H1 (cell line): ENCODE measurements around the gene AGBL1. TPM values are rescaled to one million over a fixed set of nuclear protein-coding genes. Genes with fewer than 3 reads are reported as not detected.

ENCODE experiments used
- CTCF ChIA-PET: fragments of 300-600 bp; sonication (Branson Sonifier 250); formaldehyde crosslinking; loops from one replicate; lab custom pipeline; 2021; ENCODE audit not compliant: partially characterized antibody; lab: Charles Lee
- POLR2A ChIA-PET: fragments of 300-600 bp; sonication (Branson Sonifier 250); formaldehyde crosslinking; loops from one replicate; lab custom pipeline; 2021; ENCODE audit warnings: inconsistent platforms; ENCODE audit not compliant: partially characterized antibody; lab: Charles Lee
- DNase-seq, 2 experiments: peaks; one replicate each; pipeline versions ENCODE4 v3.0.0 to v3.0.0-alpha.2; 2010 to 2022; ENCODE audit warnings: low spot score in 2 of 2, low read depth in 1 of 2, mixed read lengths in 1 of 2
- FAIRE-seq: peaks from 2 replicates; lab custom pipeline; 2011; peaks lifted over from hg19 to GRCh38; lab: Jason Lieb, UNC
- H2AFZ ChIP-seq: 2 replicates; pipeline ENCODE4 v1.8.1; 2012; ENCODE audit warnings: low read length, inconsistent platforms
- H2AK5ac ChIP-seq: 2 replicates; pipeline ENCODE4 v1.6.1; 2013; ENCODE audit warnings: low read depth, low read length
- H2BK120ac ChIP-seq: replicated peaks from 2 replicates; pipeline ENCODE3; 2013; ENCODE audit warnings: low read depth, low read length, inconsistent platforms
- H2BK12ac ChIP-seq: 2 replicates; pipeline ENCODE4 v1.6.1; 2013; ENCODE audit warnings: low read depth, low read length
- H2BK15ac ChIP-seq: 2 replicates; pipeline ENCODE4 v1.6.1; 2013; ENCODE audit warnings: low read length
- H2BK20ac ChIP-seq: 2 replicates; pipeline ENCODE4 v1.6.1; 2013; ENCODE audit warnings: low read length
- H2BK5ac ChIP-seq: 2 replicates; pipeline ENCODE4 v1.6.1; 2013; ENCODE audit warnings: low read depth, low read length
- H3K14ac ChIP-seq: 2 replicates; pipeline ENCODE4 v1.6.1; 2013; ENCODE audit warnings: inconsistent platforms; ENCODE audit not compliant: insufficient read length
- H3K18ac ChIP-seq: 2 replicates; pipeline ENCODE4 v1.6.1; 2013; ENCODE audit warnings: low read length; ENCODE audit errors: extremely low read depth
- H3K23ac ChIP-seq: 2 replicates; pipeline ENCODE4 v1.6.1; 2013; ENCODE audit warnings: inconsistent platforms; ENCODE audit not compliant: insufficient read length
- H3K23me2 ChIP-seq: 2 replicates; pipeline ENCODE4 v1.6.1; 2013; ENCODE audit warnings: low read depth, low read length
- H3K27ac ChIP-seq: 2 replicates; pipeline ENCODE4 v1.6.1; 2011; ENCODE audit warnings: low read depth, low read length, inconsistent platforms
- H3K27me3 ChIP-seq, 4 experiments: replicated peaks in 1 of 4; 1 replicate in 1 of 4; 2 replicates in 3 of 4; pipeline versions ENCODE4 v1.6.1 to v1.8.1; 2011 to 2013; ENCODE audit warnings: low read length in 3 of 4, mild to moderate bottlenecking in 3 of 4, inconsistent platforms in 2 of 4, mixed read lengths in 2 of 4, moderate library complexity in 1 of 4; ENCODE audit not compliant: control insufficient read depth in 3 of 4, insufficient read depth in 3 of 4; ENCODE audit errors: extremely low read depth in 1 of 4
- H3K36me3 ChIP-seq, 4 experiments: 2 replicates each; pipeline versions ENCODE4 v1.6.1 to v1.8.1; 2011 to 2013; ENCODE audit warnings: mild to moderate bottlenecking in 4 of 4, low read length in 3 of 4, moderate library complexity in 2 of 4, control low read depth in 1 of 4, inconsistent platforms in 1 of 4; ENCODE audit not compliant: insufficient read depth in 4 of 4, control insufficient read depth in 2 of 4
- H3K4ac ChIP-seq: replicated peaks from 2 replicates; pipeline ENCODE3; 2013; ENCODE audit warnings: low read length, low read depth, mixed read lengths, inconsistent platforms; ENCODE audit not compliant: insufficient read length
- H3K4me1 ChIP-seq, 4 experiments: replicated peaks in 1 of 4; 1 replicate in 1 of 4; 2 replicates in 3 of 4; pipeline versions ENCODE4 v1.6.1 to v1.8.1; 2011 to 2013; ENCODE audit warnings: low read length in 3 of 4, inconsistent platforms in 2 of 4, mixed read lengths in 1 of 4; ENCODE audit not compliant: insufficient read depth in 4 of 4, control insufficient read depth in 3 of 4
- H3K4me2 ChIP-seq, 2 experiments: 2 replicates each; pipeline versions ENCODE4 v1.6.1 to v1.8.1; 2011 to 2013; ENCODE audit warnings: low read depth in 2 of 2, low read length in 2 of 2, control low read depth in 1 of 2, inconsistent platforms in 1 of 2, mild to moderate bottlenecking in 1 of 2; ENCODE audit not compliant: insufficient read depth in 1 of 2
- H3K4me3 ChIP-seq, 4 experiments: fragments of 200-600, 300-600 bp in 1 of 4; sonication (generic), shearing (Covaris generic), sonication (Bioruptor Twin) in 1 of 4; 2 replicates each; pipeline versions ENCODE4 v1.5.1 to v1.8.1; 2011 to 2016; ENCODE audit warnings: low read length in 4 of 4, low read depth in 3 of 4, control low read depth in 2 of 4, inconsistent platforms in 2 of 4, mild to moderate bottlenecking in 2 of 4, mixed read lengths in 1 of 4, moderate library complexity in 1 of 4; ENCODE audit not compliant: insufficient read depth in 2 of 4; ENCODE audit errors: extremely low read depth in 1 of 4
- H3K56ac ChIP-seq: replicated peaks from 2 replicates; pipeline ENCODE3; 2013; ENCODE audit warnings: low read depth, mild to moderate bottlenecking, mixed read lengths, low read length, inconsistent platforms; ENCODE audit not compliant: insufficient read length
- H3K79me1 ChIP-seq: 2 replicates; pipeline ENCODE4 v1.6.1; 2013; ENCODE audit warnings: low read depth, low read length, control low read depth
- H3K79me2 ChIP-seq, 2 experiments: 2 replicates each; pipeline versions ENCODE4 v1.6.1 to v1.8.1; 2012 to 2013; ENCODE audit warnings: low read length in 2 of 2, mild to moderate bottlenecking in 2 of 2, inconsistent platforms in 1 of 2; ENCODE audit not compliant: insufficient read depth in 2 of 2, control insufficient read depth in 1 of 2
- H3K9ac ChIP-seq, 4 experiments: replicated peaks in 1 of 4; 1 replicate in 1 of 4; 2 replicates in 3 of 4; pipeline versions ENCODE4 v1.6.1 to v1.8.1; 2011 to 2013; ENCODE audit warnings: low read depth in 3 of 4, low read length in 3 of 4, control low read depth in 2 of 4, mild to moderate bottlenecking in 2 of 4, moderate library complexity in 2 of 4, inconsistent platforms in 1 of 4; ENCODE audit errors: extremely low read depth in 1 of 4
- H3K9me3 ChIP-seq, 2 experiments: 2 replicates each; pipeline versions ENCODE4 v1.6.1 to v1.8.1; 2012 to 2013; ENCODE audit warnings: mild to moderate bottlenecking in 2 of 2, moderate library complexity in 2 of 2, control low read depth in 1 of 2, inconsistent platforms in 1 of 2, low read depth in 1 of 2, low read length in 1 of 2, mixed read lengths in 1 of 2; ENCODE audit not compliant: insufficient read depth in 2 of 2
- H4K20me1 ChIP-seq, 2 experiments: replicated peaks in 1 of 2; 2 replicates each; pipeline versions ENCODE3 to v1.8.1; 2011 to 2013; ENCODE audit warnings: inconsistent platforms in 2 of 2, low read length in 2 of 2, mild to moderate bottlenecking in 1 of 2; ENCODE audit not compliant: insufficient read depth in 2 of 2, control insufficient read depth in 1 of 2
- H4K5ac ChIP-seq: 2 replicates; pipeline ENCODE4 v1.6.1; 2013; ENCODE audit warnings: low read length, low read depth, mixed read lengths, inconsistent platforms; ENCODE audit not compliant: insufficient read length
- H4K8ac ChIP-seq: 2 replicates; pipeline ENCODE4 v1.8.0; 2013; ENCODE audit warnings: mild to moderate bottlenecking, moderate library complexity, low read length, inconsistent platforms; ENCODE audit not compliant: insufficient read depth; ENCODE audit errors: extremely low read depth
- H4K91ac ChIP-seq: replicated peaks from 2 replicates; pipeline ENCODE3; 2013; ENCODE audit warnings: low read length, mixed read lengths, inconsistent platforms; ENCODE audit not compliant: insufficient read length
- BCL11A ChIP-seq, 2 experiments: IDR thresholded peaks; one replicate each; pipeline ENCODE4 v1.6.1; 2011; ENCODE audit warnings: low read depth in 2 of 2, low read length in 2 of 2, mild to moderate bottlenecking in 2 of 2
- CEBPB ChIP-seq: IDR thresholded peaks from 2 replicates; pipeline ENCODE4 v1.6.1; 2012; ENCODE audit warnings: low read depth, low read length
- CHD1 ChIP-seq: IDR thresholded peaks from 2 replicates; pipeline ENCODE4 v1.6.1; 2012; ENCODE audit warnings: low read depth, low read length, improper control_type of control experiment
- CREB1 ChIP-seq: IDR thresholded peaks from 2 replicates; pipeline ENCODE4 v1.6.1; 2012; ENCODE audit warnings: inconsistent platforms
- CTBP2 ChIP-seq: IDR thresholded peaks from 2 replicates; pipeline ENCODE4 v1.7.0; 2011; ENCODE audit warnings: borderline replicate concordance, mild to moderate bottlenecking, moderate library complexity, mixed read lengths, low read length; ENCODE audit not compliant: insufficient read depth, insufficient read length
- E2F6 ChIP-seq: IDR thresholded peaks from 2 replicates; pipeline ENCODE4 v1.6.1; 2012; ENCODE audit warnings: inconsistent platforms
- MAX ChIP-seq: IDR thresholded peaks from 2 replicates; pipeline ENCODE4 v1.6.1; 2012; ENCODE audit warnings: inconsistent platforms
- NANOG ChIP-seq: IDR thresholded peaks from 2 replicates; pipeline ENCODE4 v1.6.1; 2011; ENCODE audit warnings: low read length, low read depth, mild to moderate bottlenecking, inconsistent platforms; ENCODE audit not compliant: insufficient read depth, poor library complexity, severe bottlenecking
- POLR2AphosphoS5 ChIP-seq: IDR thresholded peaks from 2 replicates; pipeline ENCODE4 v1.6.1; 2011; ENCODE audit warnings: low read depth, low read length
- RNF2 ChIP-seq: fragments of 200-900, 300-1000 bp; sonication (generic); IDR thresholded peaks from 2 replicates; pipeline ENCODE4 v1.7.1; 2016; ENCODE audit warnings: borderline replicate concordance, low read depth, mild to moderate bottlenecking, antibody characterized with exemption, low read length; ENCODE audit not compliant: poor library complexity, severe bottlenecking; ENCODE audit errors: missing control alignments
- SIRT6 ChIP-seq: IDR thresholded peaks from one replicate; pipeline ENCODE4 v1.7.1; 2012; ENCODE audit warnings: low read length, inconsistent platforms
- SRF ChIP-seq: IDR thresholded peaks from 2 replicates; pipeline ENCODE4 v1.6.1; 2011; ENCODE audit warnings: mild to moderate bottlenecking, low read depth, low read length, moderate library complexity
- USF2 ChIP-seq: IDR thresholded peaks from 2 replicates; pipeline ENCODE4 v1.6.1; 2011; ENCODE audit warnings: low read length, improper control_type of control experiment
- WGBS, 2 experiments: shearing (Covaris generic) in 1 of 2; methylation state at CpG; one replicate each; pipeline versions ENCODE4 v1.1.6 to v1.1.7; 2013 to 2015; ENCODE audit warnings: low lambda C conversion rate in 2 of 2, mixed read lengths in 2 of 2, inconsistent platforms in 1 of 2, low coverage in 1 of 2, missing lambda C conversion rate in 1 of 2; ENCODE audit not compliant: insufficient replicate concordance in 2 of 2, insufficient coverage in 1 of 2, insufficient read length in 1 of 2; ENCODE audit errors: extremely low coverage in 1 of 2, missing lambda C conversion rate in 1 of 2; 5-methylcytosine and 5-hydroxymethylcytosine counted together
- polyA plus RNA-seq, 7 experiments: library from polyadenylated mRNA; depleted of rRNA in 3 of 7; stranded (reverse) in 5 of 7; unstranded in 2 of 7; fragments of >200 nt in 5 of 7; fragments of 200-250 nt in 2 of 7; gene quantifications; 1 replicate in 5 of 7; 2 replicates in 1 of 7; 4 replicates in 1 of 7; pipeline versions ENCODE4 v1.2.1 to v1.2.3, GENCODE V29; 2011 to 2013; ENCODE audit warnings: missing spikeins in 2 of 7, mixed read lengths in 2 of 7
- total RNA-seq: library from RNA; stranded (reverse); fragmentation: NEBNext Ultra II Directional; extraction: Animal tissue kit (Norgen Biotek cat#: 25700); gene quantifications from 2 replicates; pipeline ENCODE4 v1.2.1, GENCODE V29; 2021

Gene AGBL1
- total and polyA plus RNA-seq, 2 of the 8 experiments (the other 6 are each of a cell fraction or from before 2014, with no cell fraction given) = not detected

- no peak overlapping the region for H3K23ac ChIP-seq
- H4K8ac ChIP-seq = no peak overlapping the region
- H4K91ac ChIP-seq = no peak overlapping the region
- POLR2A ChIA-PET = no interaction called here
- no peak overlapping the region for H2AK5ac ChIP-seq
- FAIRE-seq (no peak), DNase-seq (no peak)
- no peak overlapping the region for H3K4ac ChIP-seq
- H3K14ac ChIP-seq = no peak overlapping the region
- no peaks in the 10 kb centered on the region for H3K79me2 ChIP-seq
- H3K36me3 ChIP-seq = no peaks in the 10 kb centered on the region
- CTCF ChIA-PET = no interaction called here
- 62% methylated on average over 3 of the region's 3 CpGs; no CpG with 5 or more reads in 1 of the 2 experiments for WGBS, 2 experiments
- no peak overlapping the region for H4K5ac ChIP-seq
- H3K79me1 ChIP-seq = no peaks in the 10 kb centered on the region
- H2BK120ac ChIP-seq = no peak overlapping the region
- no peak overlapping the region for H3K27ac ChIP-seq
- H3K4me1 ChIP-seq = peaks cover 0 to 2% (median 0%) of the 10 kb centered on the region in 4 experiments; a peak in 3 of 7 replicates
- H2BK12ac ChIP-seq = no peak overlapping the region
- no peak overlapping the region for H2BK20ac ChIP-seq
- H3K27me3 ChIP-seq = no peaks in the 10 kb centered on the region
- H2BK5ac ChIP-seq = no peak overlapping the region
- H4K20me1 ChIP-seq = no peaks in the 10 kb centered on the region
- H3K4me3 ChIP-seq = no peak overlapping the region
- H3K4me2 ChIP-seq = no peak overlapping the region
- H3K23me2 ChIP-seq = no peaks in the 10 kb centered on the region
- H3K18ac ChIP-seq = no peak overlapping the region
- H3K9ac ChIP-seq = no peak overlapping the region
- no peak overlapping the region for H3K56ac ChIP-seq
- H2BK15ac ChIP-seq = no peak overlapping the region
- no peak overlapping the region for H2AFZ ChIP-seq
- H3K9me3 ChIP-seq = no peaks in the 10 kb centered on the region
- TF ChIP-seq RNF2 = no peak
- no peak for TF ChIP-seq POLR2AphosphoS5
- no peak for TF ChIP-seq CREB1
- TF ChIP-seq SIRT6 = no peak
- no peak for TF ChIP-seq BCL11A (IDR thresholded peaks at IDR 0.05; ENCODE audit: low read depth in 2 of 2, low read length in 2 of 2)
- TF ChIP-seq CTBP2 = no peak
- no peak for TF ChIP-seq MAX
- no peak for TF ChIP-seq SRF
- no peak for TF ChIP-seq NANOG
- TF ChIP-seq E2F6 = no peak
- TF ChIP-seq CHD1 = no peak
- TF ChIP-seq USF2 = no peak
- no peak for TF ChIP-seq CEBPB
Measured at GRCh38 chr15:86493884-86494283, 414.2 kb downstream of the AGBL1 start.
